Smooth muscle cell (in vitro differentiated cells): ENCODE results near the gene ARHGAP44. TPM values are rescaled to one million over a fixed set of nuclear protein-coding genes. Genes with fewer than 3 reads are reported as not detected.

Experiments used
- DNase-seq: peaks from one replicate; lab custom pipeline; 2025; ENCODE audit not compliant: unreplicated experiment; lab: John Stamatoyannopoulos, UW
- H2AFZ ChIP-seq: fragments of 200-600 bp; sonication (generic); 2 replicates; pipeline ENCODE4 v1.6.0; 2016; ENCODE audit warnings: antibody characterized with exemption, low read depth, mild to moderate bottlenecking
- H3F3A ChIP-seq: fragments of 200-600 bp; sonication (generic); 2 replicates; pipeline ENCODE4 v1.6.0; 2017; ENCODE audit warnings: antibody characterized with exemption, low read depth
- H3K27ac ChIP-seq: fragments of 200-600 bp; sonication (generic); 2 replicates; pipeline ENCODE4 v1.5.1; 2016; ENCODE audit warnings: low read depth, mild to moderate bottlenecking
- H3K27me3 ChIP-seq: fragments of 200-600 bp; sonication (generic); 2 replicates; pipeline ENCODE4 v1.6.1; 2016; ENCODE audit warnings: low read depth, mild to moderate bottlenecking
- H3K36me3 ChIP-seq: fragments of 200-600 bp; sonication (generic); 2 replicates; pipeline ENCODE4 v1.5.1; 2016; ENCODE audit warnings: low read depth
- H3K4me1 ChIP-seq: fragments of 200-600 bp; sonication (generic); 2 replicates; pipeline ENCODE4 v1.5.1; 2016; ENCODE audit warnings: low read depth
- H3K4me2 ChIP-seq: fragments of 200-600 bp; sonication (generic); 2 replicates; pipeline ENCODE4 v1.6.0; 2016; ENCODE audit warnings: mild to moderate bottlenecking
- H3K4me3 ChIP-seq: fragments of 200-600 bp; sonication (generic); 2 replicates; pipeline ENCODE4 v1.5.1; 2016; ENCODE audit warnings: mild to moderate bottlenecking
- H3K79me2 ChIP-seq: fragments of 200-600 bp; sonication (generic); 2 replicates; pipeline ENCODE4 v1.6.0; 2016; ENCODE audit warnings: low read depth, mild to moderate bottlenecking
- H3K9ac ChIP-seq: fragments of 200-600 bp; sonication (generic); 2 replicates; pipeline ENCODE4 v1.6.0; 2016; ENCODE audit warnings: low read depth
- H3K9me3 ChIP-seq: fragments of 200-600 bp; sonication (generic); replicated peaks from 2 replicates; pipeline ENCODE4 v1.5.1; 2016; ENCODE audit warnings: low read depth
- H4K20me1 ChIP-seq: fragments of 200-600 bp; sonication (generic); 2 replicates; pipeline ENCODE4 v1.6.0; 2016; ENCODE audit warnings: low read depth
- CTCF ChIP-seq: fragments of 200-600 bp; sonication (generic); IDR thresholded peaks from 2 replicates; pipeline ENCODE4 v1.5.1; 2017; ENCODE audit warnings: borderline replicate concordance, mild to moderate bottlenecking, antibody characterized with exemption; ENCODE audit not compliant: insufficient read depth, poor library complexity, severe bottlenecking
- WGBS: methylation state at CpG from one replicate; pipeline ENCODE4 v1.1.7; 2016; ENCODE audit warnings: low lambda C conversion rate; 5-methylcytosine and 5-hydroxymethylcytosine counted together
- polyA plus RNA-seq: library from polyadenylated mRNA; unstranded; fragments of >200 nt; fragmentation: Nextera tagmentation; extraction: Ambion mirVana; gene quantifications from 2 replicates; pipeline ENCODE4 v1.2.1, GENCODE V29; 2016
- total RNA-seq: library from RNA; depleted of rRNA; stranded (reverse); fragments of >200 nt; gene quantifications from 2 replicates; pipeline ENCODE4 v1.2.3, GENCODE V29; 2014

The ARHGAP44 gene
- total and polyA plus RNA-seq, 2 experiments from 2014 or later: 1.3 to 2.0 TPM

- TF ChIP-seq CTCF: no peak
- no peaks in the 10 kb centered on the region for H3K9me3 ChIP-seq
- H3K36me3 ChIP-seq: no peaks in the 10 kb centered on the region
- H3F3A ChIP-seq: no peaks in the 10 kb centered on the region
- no peak overlapping the region for H3K9ac ChIP-seq
- H3K27me3 ChIP-seq: no peaks in the 10 kb centered on the region
- H4K20me1 ChIP-seq: no peaks in the 10 kb centered on the region
- H2AFZ ChIP-seq: no peak overlapping the region
- H3K79me2 ChIP-seq: no peaks in the 10 kb centered on the region
- H3K27ac ChIP-seq: no peak overlapping the region
- H3K4me2 ChIP-seq: no peak overlapping the region
- no peak overlapping the region for H3K4me3 ChIP-seq
- WGBS: 64% methylated on average over 2 of the region's 2 CpGs
- DNase-seq: no peak
- no peaks in the 10 kb centered on the region for H3K4me1 ChIP-seq
Observed at GRCh38 chr17:12928736-12929135, 139.4 kb downstream of the ARHGAP44 start.

DNA sequence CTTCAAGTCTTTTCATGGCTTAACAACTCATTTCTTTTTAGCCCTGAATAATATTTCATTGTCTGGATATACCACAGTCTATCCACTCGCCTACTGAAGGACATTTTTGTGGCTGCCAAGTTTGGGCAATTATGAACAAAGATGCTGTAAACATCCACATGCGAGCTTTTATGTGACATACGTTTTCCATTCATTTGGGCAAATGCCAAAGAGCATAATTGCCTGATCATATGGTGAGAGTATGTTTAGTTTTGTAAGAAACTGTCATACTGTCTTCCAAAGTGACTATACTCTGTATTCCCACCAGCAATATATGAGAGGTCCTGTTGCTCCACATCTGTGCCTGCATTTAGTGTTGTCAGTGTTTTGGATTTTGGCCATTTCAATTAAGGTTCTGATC, 147.2 kb downstream of the ARHGAP44 start:
- Histone ChIP-seq H2AFZ (no peak overlapping the region), H3K27me3 (no peaks in the 10 kb centered on the region), H3K4me1 (no peaks in the 10 kb centered on the region), H4K20me1 (no peaks in the 10 kb centered on the region), H3K4me2 (no peak overlapping the region), H3K36me3 (no peaks in the 10 kb centered on the region), H3K4me3 (no peak overlapping the region), H3K9ac (no peak overlapping the region), H3K9me3 (no peaks in the 10 kb centered on the region), H3F3A (no peaks in the 10 kb centered on the region), H3K27ac (no peak overlapping the region), H3K79me2 (no peaks in the 10 kb centered on the region)
- WGBS: 56% methylated on average over 3 of the region's 3 CpGs
- no peak for DNase-seq
- no peak for TF ChIP-seq CTCF

DNA sequence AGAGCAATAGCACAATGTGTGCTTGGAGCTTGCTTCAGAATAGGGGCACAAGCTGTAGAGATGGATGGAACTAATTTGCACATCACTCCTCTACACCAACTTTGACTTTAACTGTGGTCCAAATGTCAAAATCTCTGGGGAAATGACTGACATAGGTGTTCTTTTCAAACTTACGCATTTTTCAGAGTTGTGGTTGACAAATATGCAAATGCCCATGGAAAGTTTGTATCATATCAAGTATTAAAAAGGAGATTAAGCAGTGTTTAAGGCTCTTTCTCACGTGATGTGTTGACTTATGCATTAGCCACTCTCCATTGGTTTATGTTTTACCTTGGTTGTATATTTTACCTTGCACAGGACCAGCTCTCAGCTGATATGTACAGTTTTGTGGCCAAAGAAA, 151.4 kb downstream of the ARHGAP44 start:
- H3K4me3 ChIP-seq: no peak overlapping the region
- H3K9me3 ChIP-seq: no peaks in the 10 kb centered on the region
- no peak for TF ChIP-seq CTCF
- H4K20me1 ChIP-seq: no peaks in the 10 kb centered on the region
- H3K79me2 ChIP-seq: no peaks in the 10 kb centered on the region
- no peak overlapping the region for H3K9ac ChIP-seq
- H3K27me3 ChIP-seq: no peaks in the 10 kb centered on the region
- no peaks in the 10 kb centered on the region for H3F3A ChIP-seq
- 96% methylated on average over 2 of the region's 2 CpGs for WGBS
- H3K27ac ChIP-seq: no peak overlapping the region
- no peak overlapping the region for H3K4me2 ChIP-seq
- no peak for DNase-seq
- H3K4me1 ChIP-seq: no peaks in the 10 kb centered on the region
- H2AFZ ChIP-seq: no peak overlapping the region
- no peaks in the 10 kb centered on the region for H3K36me3 ChIP-seq

DNA sequence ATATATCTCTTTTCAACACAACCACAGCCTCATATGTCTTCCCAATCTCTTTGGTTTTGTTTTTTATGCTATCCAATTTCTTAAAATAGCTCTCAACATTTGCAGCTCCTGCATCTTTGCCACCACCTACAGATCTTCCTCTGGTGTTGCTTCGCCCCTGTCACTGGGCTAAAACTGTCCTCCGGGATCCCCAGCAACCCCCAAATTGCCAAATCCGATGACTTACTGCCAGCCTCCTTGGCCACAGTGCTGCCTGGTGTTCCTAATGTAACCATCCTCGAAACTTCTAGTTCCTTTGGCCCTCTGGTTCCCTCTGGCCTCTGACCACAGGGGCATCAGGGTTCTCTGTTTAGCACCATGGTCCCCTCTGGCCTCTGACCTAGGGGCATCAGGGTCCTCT, 157.7 kb downstream of the ARHGAP44 start:
- Histone ChIP-seq H3K27me3 (no peaks in the 10 kb centered on the region), H3K79me2 (no peaks in the 10 kb centered on the region), H3K27ac (no peak overlapping the region), H3K9me3 (no peaks in the 10 kb centered on the region), H2AFZ (no peak overlapping the region), H3K9ac (no peak overlapping the region), H3K4me2 (no peak overlapping the region), H3K36me3 (no peaks in the 10 kb centered on the region), H3F3A (no peaks in the 10 kb centered on the region), H4K20me1 (no peaks in the 10 kb centered on the region), H3K4me1 (no peaks in the 10 kb centered on the region), H3K4me3 (no peak overlapping the region)
- no peak for TF ChIP-seq CTCF
- no peak for DNase-seq
- 98% methylated on average over 4 of the region's 4 CpGs for WGBS
